Subcutaneous adipose tissue (tissue), 4 donors: ENCODE data around the gene KLC1. TPM values are rescaled to one million over a fixed set of nuclear protein-coding genes. Genes with fewer than 3 reads are reported as not detected.

Source experiments
- CTCF ChIP-seq: fragments of 450-650 bp; IDR thresholded peaks from one replicate; pipeline ENCODE4 v1.5.1; 2016; ENCODE audit warnings: low read depth, mild to moderate bottlenecking, control low read depth, antibody characterized with exemption, moderate library complexity
- total RNA-seq, 4 donors: library from RNA; depleted of rRNA; stranded (reverse); fragments of >200 nt; gene quantifications; one replicate each; pipeline ENCODE4 v1.1.0, GENCODE V29; 2016

The KLC1 gene
- total RNA-seq, 4 donors from 2014 or later: 186 to 347 (median 291) TPM

DNA sequence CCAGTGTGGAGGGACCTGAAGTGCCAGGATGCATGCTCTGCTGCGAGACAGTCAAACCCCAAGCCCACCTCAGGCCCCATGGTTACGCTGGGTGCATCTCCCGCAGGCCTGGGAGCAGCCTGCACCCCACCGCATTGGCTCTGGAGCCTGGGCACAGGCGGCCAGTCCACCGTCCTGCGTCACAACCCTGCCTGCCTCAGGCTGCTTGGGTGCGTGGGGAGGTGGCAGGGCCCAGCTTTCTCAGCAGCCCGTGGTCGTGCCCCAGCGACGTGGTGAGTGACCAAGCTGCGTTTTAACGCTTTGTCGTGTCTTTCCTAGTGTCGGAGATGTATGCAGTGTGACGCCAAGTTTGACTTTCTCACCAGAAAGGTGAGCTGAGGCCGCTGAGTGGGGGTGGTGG is 97.5 kb downstream of the KLC1 start:
- no peak for TF ChIP-seq CTCF

- no peak for TF ChIP-seq CTCF
Observed at GRCh38 chr14:103727313-103727980, 98.4 kb downstream of the KLC1 start.

DNA sequence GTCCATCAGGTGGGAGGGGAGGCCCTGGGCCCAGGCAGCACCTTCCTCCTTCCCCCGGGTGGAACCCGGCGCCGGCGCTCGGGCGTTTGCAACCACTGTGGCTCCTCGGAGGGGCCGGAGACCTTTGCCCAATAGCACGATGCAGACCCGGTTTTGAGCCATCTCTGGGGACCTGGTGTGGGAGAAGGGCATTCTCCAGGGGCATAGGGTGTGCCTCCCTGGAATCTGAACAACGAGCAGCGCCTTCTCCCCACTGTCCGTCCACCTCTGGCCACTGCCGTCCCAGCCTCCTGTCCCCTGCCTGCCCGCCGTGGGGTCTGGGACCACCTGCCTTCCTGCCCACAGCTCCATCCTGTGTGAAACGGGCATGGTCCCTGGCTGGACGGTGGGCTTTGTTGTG is 99.1 kb downstream of the KLC1 start:
- TF ChIP-seq CTCF: no peak

GRCh38 chr14:103728721-103729120 is 99.7 kb downstream of the KLC1 start:
- TF ChIP-seq CTCF: no peak

DNA sequence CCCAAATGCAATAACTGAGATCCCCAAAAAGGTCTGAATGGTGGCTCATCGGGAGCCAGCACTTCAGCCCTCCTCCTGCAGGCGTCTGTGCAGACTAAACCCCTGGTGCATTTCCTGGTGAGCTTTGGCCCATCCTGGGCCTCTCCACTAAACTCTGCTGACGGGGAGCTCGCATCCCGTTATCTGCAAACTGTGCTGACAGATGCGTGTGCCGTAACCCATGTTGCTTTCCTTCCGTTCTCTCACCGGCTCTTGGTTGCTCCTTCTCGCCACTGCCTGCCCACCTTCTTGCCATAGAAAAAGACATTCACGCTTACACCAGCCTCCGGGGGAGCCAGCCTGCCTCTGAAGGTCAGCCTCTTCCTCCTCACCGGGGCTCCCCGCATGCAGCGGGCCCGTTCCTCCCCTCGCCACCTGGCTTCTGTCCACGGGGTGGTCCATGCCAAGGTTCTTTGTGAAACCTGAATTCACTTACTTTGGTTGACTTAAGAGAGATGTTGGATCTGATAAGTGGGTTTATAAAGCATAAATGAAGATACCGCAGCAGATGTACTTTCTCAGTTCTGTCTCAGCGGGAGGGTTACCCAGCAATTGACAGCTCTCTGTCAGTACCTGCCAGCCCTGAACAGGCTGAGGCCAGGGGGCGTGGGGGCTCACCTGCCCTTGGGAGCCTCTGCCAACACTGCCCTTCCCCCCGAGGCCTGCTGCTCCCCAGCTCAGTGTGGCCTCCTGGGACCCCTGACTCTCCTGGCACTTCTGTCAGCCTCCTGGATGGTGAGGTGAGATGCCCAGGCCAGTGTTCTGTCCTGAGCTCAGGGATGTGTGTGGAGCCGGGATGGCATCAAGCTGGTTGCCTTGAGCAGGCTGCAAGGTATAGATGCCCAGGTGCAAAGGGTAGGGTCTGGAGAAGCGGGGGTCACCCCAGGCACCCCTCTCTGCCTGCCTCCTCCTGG is 100.8 kb downstream of the KLC1 start:
- TF ChIP-seq CTCF: no peak

GRCh38 chr14:103730490-103731035 is 101.6 kb downstream of the KLC1 start:
- no peak for TF ChIP-seq CTCF

DNA sequence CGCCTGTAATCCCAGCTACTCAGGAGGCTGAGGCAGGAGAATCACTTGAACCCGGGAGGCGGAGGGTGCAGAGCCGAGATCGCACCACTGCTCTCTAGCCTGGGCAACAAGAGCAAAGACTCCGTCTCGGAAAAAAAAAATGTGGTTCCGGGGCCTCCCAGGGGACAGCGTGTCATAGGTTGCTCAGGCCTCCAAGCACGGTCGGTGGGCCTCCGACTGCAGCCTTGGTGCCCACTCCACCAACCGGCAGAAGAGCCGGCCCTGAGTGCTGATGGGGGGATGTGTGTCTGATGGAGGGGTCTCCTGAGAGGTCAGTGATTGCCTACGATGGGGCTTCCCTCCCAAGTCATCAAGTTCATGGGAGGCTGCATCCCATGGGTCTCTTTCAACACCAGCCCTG is 102.5 kb downstream of the KLC1 start:
- no peak for TF ChIP-seq CTCF
